Cardiac fibroblast (primary cell): Measurements from ENCODE around the gene SPINK14.

Source experiments
- DNase-seq, 2 donors: peaks; one replicate each; pipeline versions ENCODE4 v3.0.0 to v3.0.0-alpha.2; 2010; ENCODE audit warnings: low read depth in 2 of 2
- H3K4me3 ChIP-seq, 2 donors: replicated peaks in 1 of 2; 1 replicate in 1 of 2; 2 replicates in 1 of 2; pipeline ENCODE4 v1.5.1; 2011; ENCODE audit warnings: low read depth in 2 of 2, low read length in 2 of 2, mild to moderate bottlenecking in 2 of 2, moderate library complexity in 1 of 2
- CTCF ChIP-seq: IDR thresholded peaks from one replicate; pipeline ENCODE4 v1.5.1; 2011; ENCODE audit warnings: low read depth, mild to moderate bottlenecking, low read length, inconsistent platforms

SPINK14 gene

GRCh38 chr5:148186248-148187003 lies 18.1 kb downstream of the SPINK14 start:
- no peak overlapping the region for H3K4me3 ChIP-seq
- TF ChIP-seq CTCF = no peak
- peak; percentile 74 to 89 for DNase-seq

- no peak overlapping the region for H3K4me3 ChIP-seq
- DNase-seq = no peak
- TF ChIP-seq CTCF = no peak
These were observed 22.7 kb downstream of the SPINK14 start for GRCh38 chr5:148191010-148191409.

- H3K4me3 ChIP-seq = no peak overlapping the region
- no peak for DNase-seq
- no peak for TF ChIP-seq CTCF
These were observed 24.9 kb downstream of the SPINK14 start for GRCh38 chr5:148193202-148193601.

GRCh38 chr5:148201151-148201550 lies 32.8 kb downstream of the SPINK14 start:
- no peak for TF ChIP-seq CTCF
- no peak overlapping the region for H3K4me3 ChIP-seq
- no peak for DNase-seq

GRCh38 chr5:148202531-148203203 lies 34.3 kb downstream of the SPINK14 start, which contains the start of gene SPINK6:
SPINK6 (plus strand) TSS chr5:148203042; CDS start chr5:148203097, 55 bp downstream.
- DNase-seq = no peak
- H3K4me3 ChIP-seq = no peak within 1 kb of the TSS
- TF ChIP-seq CTCF = no peak

GRCh38 chr5:148205044-148205806 lies 36.9 kb downstream of the SPINK14 start:
- DNase-seq = peak in 1 of 2 donors; percentile 62
- no peak for TF ChIP-seq CTCF
- no peak overlapping the region for H3K4me3 ChIP-seq
